ENCODE results near the gene CCNA2.

The CCNA2 gene

DNA sequence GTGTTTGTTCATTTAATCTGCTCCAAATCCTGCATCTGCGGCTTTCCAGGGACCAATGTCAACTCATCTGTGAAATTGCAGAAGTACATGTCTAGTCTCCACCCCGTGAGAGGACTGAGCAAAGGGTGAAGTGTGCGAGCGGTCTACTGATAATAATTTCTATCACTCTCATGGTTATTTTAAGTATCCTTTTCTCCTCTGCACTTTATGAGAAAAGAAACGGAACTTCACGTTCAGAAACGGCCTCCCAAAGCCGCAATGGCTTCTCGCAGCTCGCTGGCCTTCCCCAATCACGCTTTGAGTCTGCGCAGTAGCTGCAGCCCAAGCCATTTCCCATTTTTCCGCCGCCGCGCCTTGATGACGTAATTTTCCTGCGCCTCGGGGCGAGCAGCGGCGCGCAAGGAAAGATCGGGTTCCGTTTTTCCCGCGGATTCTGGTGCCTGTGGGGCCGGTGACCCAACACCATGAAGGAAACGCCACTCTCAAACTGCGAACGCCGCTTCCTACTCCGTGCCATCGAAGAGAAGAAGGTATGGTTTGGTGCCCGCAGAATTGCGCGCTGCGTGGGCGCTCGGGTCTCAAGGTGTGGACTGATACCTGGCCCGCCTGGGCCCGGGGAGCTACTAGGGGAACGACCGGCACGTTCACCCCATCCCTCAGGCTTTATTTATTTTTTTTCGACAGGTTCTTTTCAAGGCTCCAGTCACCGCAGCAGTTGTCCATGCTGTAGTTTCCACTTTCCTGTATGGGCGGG is 22.5 kb downstream of the CCNA2 start, which contains the start of gene EXOSC9:
Gene EXOSC9 (plus strand): TSS at position 363 of the 754 bp plus-strand sequence. CDS start 102 bp downstream, at position 465.
- peak; percentile 93 to 95 for DNase-seq

DNA sequence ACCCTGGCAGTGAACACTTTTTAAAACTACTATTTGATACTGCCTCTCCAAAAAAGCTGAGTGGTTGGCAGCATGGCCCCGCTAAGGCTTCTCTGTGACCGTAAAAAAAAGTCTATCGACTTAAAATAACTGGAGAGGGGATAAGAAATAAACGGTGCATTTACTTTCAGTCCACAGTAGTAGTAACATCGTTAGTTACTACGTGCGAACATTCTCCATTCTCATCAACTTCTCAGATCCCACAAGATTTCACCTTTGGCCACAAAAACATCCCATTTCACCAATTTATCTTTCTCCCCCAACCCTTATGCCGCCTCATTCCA is 23.1 kb downstream of the CCNA2 start:
- DNase-seq: no peak

DNA sequence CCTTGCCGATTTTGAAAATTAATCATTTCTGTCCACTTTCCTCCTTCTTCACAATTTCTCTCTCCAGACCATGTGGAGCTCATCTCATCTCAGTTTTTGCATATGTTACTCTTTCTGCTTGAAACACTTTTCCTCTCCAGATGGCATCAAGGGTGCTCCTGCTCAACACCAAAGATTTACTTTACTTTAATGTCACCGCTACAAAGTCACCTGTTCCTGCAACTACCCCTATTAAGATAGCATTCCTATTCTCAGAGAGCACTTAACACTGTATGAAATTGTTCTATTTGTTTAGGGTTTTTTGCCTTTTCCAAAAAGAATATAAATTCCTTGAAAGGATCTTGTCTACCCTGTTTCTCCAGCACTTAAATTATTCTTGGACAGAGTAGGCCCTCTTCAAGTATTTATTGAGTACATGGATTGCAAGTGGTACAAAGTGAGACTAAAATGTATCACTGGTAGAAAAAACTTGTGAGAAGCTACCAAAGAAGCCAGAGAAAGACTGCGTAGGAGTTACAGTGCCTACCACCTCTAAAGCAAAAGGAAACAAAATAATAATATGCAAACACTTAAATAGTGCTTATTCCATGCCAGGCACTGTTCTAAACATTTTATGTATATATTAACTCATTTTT is 23.7 kb downstream of the CCNA2 start:
- DNase-seq: no peak

DNA sequence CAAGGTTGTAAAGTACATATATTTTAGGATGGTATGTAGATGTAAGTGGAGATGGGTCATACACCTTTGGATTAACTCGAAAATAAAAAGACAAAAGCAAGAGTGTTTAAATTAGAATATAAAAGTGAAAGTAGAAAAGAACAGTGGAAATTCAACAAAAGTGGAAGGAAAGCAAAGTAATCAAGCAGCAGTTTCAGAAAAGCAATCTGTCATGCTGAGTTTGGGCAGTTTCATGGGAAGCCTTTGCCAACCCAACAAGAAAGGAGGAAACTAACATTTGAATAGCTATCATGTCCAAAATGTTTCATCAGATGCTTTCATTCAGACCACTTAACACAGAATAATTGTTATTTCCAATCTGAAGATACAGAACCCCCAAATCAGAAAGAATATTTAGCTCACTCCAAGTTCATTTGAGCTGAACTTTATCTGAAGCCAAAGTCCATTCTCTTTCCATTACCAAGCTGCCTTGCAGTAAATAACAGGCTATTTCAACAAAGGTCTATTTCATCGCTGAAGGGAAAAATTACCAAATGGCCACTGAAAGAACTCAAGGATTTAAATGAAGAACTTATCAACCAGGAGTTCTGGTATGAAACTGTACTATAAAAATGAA is 24.4 kb downstream of the CCNA2 start:
- no peak for DNase-seq

DNA sequence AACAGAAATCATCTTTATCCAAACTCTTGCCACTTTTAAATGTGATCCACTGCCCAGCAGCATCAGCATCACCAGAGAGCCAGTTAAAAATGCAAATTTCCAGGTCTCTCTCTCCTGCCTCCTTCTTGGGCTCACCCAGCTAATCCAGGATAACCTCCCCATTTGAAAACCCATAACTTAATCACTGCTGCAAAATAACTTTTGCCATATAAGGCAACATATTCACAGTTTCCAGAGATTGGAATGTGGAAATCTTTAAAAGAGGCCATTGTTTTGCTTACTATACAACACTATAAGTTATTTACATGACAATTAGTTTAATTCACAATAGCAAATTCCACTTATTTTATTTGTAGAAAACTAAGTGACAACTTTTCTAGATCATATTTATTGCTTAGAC is 27.4 kb downstream of the CCNA2 start:
- no peak for DNase-seq

DNA sequence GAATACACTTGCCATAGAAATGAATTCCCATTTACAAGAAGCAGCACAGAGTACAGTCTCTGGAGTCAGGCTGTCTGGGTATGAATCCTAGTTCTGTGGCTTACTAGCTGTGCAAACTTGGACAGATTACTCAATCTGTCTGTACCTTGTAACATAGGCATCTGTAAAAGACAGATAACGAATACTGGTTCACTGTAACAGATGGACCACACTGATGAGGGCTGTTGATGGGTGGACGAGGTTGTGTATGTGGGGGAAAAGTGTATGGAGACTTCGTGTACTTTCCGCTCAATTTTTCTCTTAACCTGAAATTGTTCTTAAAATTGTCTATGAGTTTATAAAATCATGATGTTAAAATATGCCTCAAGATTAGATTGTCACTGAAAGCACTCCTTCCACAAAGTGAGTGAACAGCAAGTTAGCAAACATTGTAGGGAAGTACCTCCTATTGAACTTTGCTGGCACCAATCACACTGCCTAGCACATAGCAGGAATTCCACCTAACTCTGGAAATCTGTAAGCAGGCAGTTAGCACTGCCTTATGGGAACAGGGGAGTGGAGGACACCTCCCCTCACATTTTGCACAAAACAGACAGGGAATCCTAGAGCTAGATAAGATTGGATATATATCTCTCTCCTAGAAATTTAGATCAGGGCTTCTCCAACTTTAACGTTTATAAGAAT is 29.0 kb downstream of the CCNA2 start:
- DNase-seq: no peak

DNA sequence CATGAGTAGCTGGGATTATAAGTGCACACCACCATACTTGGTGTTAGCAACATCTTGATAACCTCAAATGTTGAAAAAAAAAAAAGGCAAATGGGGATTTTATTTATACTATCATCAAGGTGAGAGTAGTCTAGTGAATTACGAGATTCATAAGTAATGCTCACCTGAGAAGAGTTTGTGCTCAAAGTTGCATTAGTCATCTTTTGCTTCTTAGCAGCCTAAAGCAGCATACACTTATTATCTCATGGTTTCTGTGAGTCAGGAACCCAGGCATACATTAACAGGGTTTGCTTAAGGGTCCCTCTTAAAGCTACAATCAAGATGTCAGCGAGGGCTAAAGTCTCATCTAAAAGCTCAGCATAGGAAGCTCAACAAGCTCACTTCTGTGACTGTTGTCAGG is 30.7 kb downstream of the CCNA2 start:
- DNase-seq: no peak

DNA sequence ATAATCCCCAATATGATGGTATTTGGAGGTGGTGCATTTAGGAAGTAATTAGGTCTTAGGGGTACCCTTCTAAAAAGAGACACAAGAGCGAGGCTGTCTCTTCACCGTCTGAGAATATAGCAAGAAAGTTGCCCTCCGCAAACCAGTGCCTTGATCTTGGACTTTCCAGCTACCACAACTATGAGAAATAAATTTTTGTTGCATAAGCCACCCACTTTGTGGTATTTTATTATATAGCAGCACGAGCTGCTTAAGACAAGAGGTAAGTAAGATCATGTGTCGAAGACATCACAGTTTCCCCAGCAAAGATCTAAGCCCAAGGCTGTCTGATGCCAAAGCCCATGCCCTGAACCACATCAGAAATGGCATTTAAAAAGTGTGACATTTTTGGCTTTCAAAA is 32.2 kb downstream of the CCNA2 start:
- DNase-seq: no peak

DNA sequence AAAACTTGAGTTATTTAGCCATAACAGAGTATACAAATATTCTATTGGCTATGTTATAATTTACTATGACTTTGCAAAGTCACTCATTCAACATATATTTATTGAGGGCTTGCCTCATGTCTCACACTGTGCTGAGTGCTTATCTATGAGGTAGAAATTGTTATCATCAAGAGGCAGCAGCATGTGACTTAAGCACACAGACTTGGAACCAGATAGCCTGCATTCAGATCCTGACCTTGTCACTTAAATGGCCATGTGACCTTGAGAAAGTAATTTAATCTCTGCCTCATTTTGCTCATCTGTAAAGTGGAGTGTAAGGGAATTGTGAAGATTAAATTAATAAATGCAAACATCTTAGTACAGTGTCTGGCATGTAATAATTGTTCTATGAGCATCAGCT is 32.7 kb downstream of the CCNA2 start:
- DNase-seq: no peak

DNA sequence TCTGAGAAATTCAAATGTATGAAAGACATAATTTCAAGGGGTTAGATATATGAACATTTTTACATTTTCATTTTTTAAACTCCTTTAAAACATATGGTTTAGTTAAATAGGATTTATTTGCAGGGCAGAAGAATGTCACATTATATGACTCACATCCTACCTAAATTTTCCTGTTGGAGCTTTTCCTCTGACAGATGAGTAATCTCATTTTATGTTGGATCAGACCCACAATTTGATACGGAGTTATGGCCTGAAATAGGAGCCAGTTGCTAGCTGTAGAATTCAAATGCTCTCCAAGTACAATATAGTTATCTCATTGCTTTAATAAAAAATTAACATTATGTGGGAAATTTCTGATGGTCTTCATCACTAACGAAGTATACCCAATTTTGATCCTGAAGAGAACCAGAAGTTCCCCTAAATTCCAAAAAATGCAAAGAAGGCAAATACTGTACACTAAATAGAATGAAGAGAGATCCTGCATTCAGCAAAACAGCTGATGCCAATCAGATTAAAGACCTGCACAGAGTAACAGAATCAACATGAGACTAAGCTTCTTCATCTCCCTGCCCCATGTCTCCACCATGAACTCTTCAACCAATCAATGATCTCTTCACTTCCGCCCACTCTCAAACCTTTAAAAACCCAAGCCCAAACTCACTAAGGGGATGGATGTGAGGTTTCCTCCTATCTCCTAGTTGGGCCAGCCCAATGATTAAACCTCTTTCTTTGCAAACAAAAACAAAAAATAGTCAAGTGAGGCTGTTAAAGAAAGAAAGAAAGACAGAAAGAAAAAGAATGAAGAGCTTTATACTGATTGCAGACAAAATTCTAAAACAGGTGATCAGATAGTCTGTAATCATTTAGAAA is 33.5 kb downstream of the CCNA2 start:
- no peak for DNase-seq

DNA sequence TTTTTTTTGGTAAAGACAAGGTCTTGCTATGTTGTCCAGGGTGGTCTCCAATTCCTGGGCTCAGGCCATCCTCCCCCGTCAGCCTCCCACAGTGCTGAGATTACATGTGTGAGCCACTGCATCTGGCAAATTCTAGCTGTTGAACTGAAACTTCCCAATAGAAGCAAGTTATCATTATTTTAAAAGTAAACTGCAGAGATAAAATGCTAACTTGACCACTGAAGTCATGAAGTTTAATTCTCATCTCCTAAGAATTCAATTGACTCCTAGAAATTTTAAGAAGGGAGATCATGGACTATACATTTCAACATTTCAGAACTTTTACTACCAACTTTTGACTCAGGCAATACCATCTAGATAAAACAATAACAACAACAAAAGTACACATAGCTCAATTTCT is 34.2 kb downstream of the CCNA2 start:
- no peak for DNase-seq

DNA sequence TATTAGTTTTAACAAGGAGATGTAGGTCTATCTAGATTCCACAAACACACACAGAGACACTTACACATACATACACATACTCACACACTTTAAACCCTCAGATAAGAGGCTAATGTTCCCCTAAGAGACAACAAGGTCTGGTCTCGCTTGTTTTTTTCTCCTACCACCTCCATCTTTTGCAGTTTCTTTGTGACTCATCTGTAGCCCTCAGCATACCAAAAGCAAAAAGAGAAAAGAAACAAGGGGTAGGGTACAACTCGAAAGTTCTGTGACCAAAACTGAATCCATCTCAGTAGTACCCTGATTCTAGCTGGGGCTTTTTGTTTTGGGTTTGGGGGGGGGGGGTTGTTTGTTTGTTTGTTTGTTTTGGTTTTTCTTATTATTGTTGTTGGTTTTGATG is 34.8 kb downstream of the CCNA2 start:
- no peak for DNase-seq

DNA sequence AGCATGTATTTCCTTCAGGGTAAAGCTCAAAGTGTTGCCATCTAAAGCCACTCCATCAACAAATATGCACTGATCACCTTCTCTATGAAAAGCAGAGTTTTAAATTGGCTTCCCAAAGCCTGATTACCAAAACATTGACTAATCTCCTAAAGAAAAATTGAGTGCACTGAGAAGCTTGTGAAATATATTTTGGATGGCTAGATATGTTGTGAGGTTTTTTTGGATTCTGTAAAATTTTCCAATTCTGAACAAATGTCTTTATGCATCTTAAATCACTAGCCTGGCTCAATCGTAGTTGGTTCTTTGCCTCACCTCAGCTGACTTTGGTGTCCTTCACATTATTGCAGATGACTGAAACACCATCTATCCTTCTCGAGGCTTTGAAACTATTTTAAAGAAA is 37.5 kb downstream of the CCNA2 start:
- no peak for DNase-seq

DNA sequence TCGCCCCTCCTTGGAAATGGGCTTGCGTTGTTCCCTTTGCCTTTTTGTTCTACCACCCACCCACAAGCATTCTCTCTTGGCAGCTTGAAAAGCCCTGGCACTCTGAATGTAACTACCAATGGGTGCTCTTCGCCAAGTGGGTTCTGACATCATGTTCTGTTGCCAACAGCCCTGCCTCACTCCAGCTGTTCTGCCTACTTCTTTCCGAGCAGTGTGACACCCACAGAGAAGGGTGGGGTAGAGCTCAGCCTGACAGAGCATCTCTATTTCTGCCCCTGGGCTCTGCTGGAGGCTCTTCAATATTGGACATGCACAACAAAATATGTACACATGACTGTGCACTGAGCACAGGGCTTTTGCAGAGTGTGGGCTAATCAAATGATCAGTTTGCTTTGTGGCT is 38.2 kb downstream of the CCNA2 start:
- DNase-seq: no peak

DNA sequence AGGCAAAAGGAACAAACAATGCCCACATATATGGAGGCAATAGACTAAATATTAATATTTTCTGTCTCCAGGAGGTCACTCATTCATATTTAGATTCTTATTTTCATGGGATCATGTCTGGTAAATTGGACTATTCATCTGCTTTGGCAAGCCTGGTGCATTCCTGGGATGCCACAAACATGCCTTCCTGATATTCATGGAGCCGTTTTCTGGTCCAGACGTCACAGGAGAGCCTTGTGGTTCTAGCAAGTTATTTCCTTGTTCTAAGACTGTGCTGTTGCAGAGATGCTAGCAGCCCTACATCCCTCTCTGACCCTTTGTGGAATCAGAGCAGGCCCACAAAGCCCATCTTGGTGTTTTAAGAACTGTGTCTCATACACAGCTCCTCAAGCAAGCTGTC is 38.7 kb downstream of the CCNA2 start:
- no peak for DNase-seq

DNA sequence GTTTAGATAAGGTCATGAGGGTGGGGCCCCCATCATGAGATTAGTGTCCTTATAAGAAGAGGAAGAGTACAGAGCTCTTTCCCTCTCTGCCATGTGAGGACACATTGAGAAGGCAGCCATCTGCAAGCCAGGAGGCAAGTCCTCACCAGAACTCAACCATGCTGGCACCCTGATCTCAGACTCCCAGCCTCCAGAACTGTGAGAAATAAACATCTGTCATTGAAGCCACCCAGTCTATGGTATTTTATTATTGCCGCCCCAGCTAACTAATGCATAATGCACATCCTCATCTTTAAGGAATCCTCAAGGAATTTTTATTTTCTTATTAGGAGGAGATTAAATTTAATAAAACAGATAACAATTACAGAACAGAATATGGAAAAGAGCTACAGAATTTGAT is 39.3 kb downstream of the CCNA2 start:
- no peak for DNase-seq

DNA sequence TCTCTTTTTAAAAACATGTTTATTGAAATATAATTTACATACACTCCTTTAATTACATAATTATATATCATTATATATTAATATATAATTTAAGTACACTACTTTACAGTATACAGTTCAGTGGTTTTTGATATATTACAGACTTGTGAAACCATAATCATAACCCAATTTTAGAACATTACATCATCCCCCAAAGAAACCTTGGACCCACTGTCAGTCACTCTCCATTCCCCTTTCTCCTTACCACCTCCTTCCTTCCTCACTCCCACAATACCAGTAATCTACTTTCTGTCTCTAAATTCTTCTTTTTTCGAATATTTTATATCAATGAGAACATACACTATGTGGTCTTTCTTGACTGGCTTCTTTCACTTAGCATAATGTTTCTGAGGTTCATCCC is 40.5 kb downstream of the CCNA2 start:
- no peak for DNase-seq

DNA sequence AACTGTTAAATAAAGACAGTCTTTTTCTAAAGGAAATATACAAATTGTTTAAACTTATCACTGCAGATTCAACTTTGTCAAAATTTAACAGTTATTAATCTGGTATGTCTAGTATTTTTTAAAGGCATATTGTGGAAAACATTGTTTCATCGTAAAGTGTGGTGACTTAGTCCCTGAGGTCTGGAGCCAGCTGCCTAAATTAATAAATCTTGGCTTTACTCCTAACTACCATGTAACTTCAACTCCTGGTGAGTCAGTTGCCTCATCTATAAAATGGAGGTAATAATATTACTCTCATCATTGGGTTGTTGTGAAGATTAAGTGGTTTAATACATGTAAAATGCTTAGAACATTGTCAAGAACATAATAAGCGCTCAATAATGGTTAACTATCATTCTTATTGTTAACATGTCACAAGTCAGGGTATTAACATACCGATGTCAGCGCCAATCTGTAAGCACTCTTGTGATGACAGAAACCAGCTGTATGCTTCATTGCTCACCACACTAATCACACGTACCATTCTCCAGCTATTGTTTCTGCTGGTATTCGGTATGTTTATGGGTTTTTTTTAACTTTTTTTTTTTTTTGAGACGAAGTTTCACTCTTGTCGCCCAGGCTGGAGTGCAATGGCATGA is 44.6 kb downstream of the CCNA2 start:
- no peak for DNase-seq

DNA sequence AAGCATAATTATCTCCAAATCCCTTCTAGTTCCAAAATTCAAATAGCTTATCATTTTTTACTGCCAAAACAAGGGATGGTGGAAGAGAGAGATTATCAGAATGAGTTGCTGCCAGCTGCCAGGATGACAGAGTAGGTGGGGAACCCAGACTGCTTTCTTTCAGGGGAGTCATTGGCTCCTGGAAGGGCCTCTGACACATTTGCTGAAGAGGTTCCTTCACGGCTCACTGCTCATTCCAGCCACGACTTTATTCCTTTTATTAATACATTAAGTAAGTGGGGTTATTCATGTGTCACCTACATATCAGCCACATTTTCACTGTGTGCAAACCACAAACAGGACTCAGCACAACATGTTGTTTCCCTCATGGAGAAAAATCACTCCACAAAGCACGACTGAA is 46.1 kb downstream of the CCNA2 start:
- DNase-seq: no peak

DNA sequence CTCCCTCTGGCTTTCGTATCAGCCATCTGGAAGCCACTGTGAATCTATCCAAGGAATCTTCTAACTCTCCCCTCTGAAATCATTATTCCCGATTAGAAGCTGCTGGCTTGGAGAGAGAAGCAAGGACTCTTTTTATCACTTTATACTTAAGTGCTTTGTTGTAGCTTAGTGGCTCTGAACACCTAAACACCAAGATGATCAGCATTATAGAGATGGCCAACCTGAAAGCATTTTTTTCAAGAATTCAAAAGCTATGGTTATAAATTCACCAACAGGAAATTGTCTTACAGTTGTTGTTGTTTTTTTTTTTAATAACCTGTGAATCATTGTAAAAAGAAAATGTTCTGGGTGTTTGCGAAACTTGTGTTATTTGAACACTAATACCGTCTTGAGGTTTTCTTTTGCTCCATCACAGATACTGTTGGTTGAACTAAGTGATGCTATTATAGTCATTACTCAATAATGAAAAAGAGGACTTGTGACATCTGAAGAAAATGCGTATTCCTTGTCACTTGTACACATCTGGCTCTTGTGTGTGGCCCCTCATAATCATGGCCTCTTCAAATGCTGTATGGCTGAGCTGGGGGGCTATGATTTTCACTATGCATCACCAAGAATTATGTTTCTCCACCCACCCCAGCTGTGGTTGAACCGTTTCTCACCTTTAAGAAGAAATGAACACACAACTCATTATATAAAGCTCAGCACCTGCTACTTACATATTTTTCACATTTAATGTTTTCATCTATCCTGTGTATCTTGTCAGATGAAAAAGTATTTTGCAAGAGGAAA is 46.9 kb downstream of the CCNA2 start:
- DNase-seq: no peak

DNA sequence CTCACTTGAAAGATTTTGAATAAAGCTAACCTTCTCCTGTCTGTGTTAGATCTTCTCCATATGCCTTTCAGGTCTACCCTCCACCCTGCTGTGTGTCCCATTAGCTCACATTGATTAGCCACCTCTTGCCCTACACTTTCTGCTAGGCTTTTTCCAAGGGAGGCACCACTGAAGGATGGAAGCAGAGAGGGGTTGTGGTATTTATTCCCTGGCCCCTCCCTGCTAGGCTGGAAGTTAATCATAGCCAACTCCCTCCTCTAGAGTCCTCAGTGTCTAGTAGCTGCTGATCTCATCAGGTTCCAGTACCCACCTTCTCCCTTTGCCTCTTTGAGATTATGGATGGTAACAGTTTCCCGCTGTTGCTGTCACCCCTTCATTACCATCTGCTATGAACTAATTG is 49.8 kb downstream of the CCNA2 start:
- DNase-seq: no peak

DNA sequence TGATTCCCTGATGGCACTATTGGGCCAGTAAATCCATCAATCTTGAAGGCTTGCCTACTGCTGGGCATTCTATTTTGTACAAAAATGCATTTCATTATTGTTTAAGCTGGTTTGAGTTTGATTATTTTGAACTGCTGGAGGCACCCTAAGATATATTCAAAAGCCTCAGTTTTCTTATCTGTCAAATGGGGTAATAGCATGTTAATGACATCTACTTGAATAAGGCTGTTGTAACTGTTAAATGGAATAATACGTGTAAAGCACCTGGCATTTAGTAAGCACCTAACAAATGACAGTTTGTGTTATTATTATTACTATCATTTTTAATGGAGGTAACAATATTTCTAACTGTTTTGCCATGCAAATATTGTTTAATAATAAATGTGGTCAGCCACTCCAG is 51.8 kb downstream of the CCNA2 start:
- DNase-seq: no peak
